OCI-LY7 (cell line): ENCODE data around the gene NMB. TPM values are rescaled to one million over a fixed set of nuclear protein-coding genes. Genes with fewer than 3 reads are reported as not detected.

Source experiments
- BruUV-seq: library from RNA; stranded (reverse); fragments of 400-500 nt; replicated peaks from 2 replicates; lab custom pipeline; 2021; lab: Mats Ljungman, UMichigan
- CTCF ChIA-PET: fragments of 300-600 bp; sonication (Branson Sonifier 250); formaldehyde crosslinking; loops from one replicate; lab custom pipeline; 2022; ENCODE audit warnings: antibody characterized with exemption; ENCODE audit not compliant: unreplicated experiment; lab: Charles Lee
- POLR2A ChIA-PET: fragments of 300-600 bp; sonication (Branson Sonifier 250); formaldehyde crosslinking; loops from one replicate; lab custom pipeline; 2022; ENCODE audit warnings: antibody characterized with exemption; lab: Charles Lee
- DNase-seq: peaks from one replicate; pipeline ENCODE4 v3.0.0-alpha.2; 2015; ENCODE audit warnings: low spot score
- H2AFZ ChIP-seq: fragments of 200-600 bp; sonication (generic), shearing (Covaris generic); 2 replicates; pipeline ENCODE4 v1.6.1; 2014; ENCODE audit warnings: mild to moderate bottlenecking, antibody characterized with exemption, low read length, moderate library complexity
- H3K27ac ChIP-seq: fragments of 200-600 bp; sonication (generic); 2 replicates; pipeline ENCODE4 v1.5.1; 2014; ENCODE audit warnings: mixed run types, low read depth, mild to moderate bottlenecking, moderate library complexity, low read length, inconsistent platforms; ENCODE audit not compliant: poor library complexity, severe bottlenecking
- H3K36me3 ChIP-seq: fragments of 200-600 bp; sonication (generic); 2 replicates; pipeline ENCODE4 v1.6.1; 2014; ENCODE audit warnings: mild to moderate bottlenecking, antibody characterized with exemption, low read length, moderate library complexity, mixed read lengths; ENCODE audit not compliant: insufficient read depth
- H3K4me1 ChIP-seq: fragments of 200-600 bp; sonication (generic); 2 replicates; pipeline ENCODE4 v1.5.1; 2014; ENCODE audit warnings: mild to moderate bottlenecking, low read length; ENCODE audit not compliant: insufficient read depth, poor library complexity, severe bottlenecking
- H3K4me2 ChIP-seq: fragments of 200-600 bp; sonication (generic); 2 replicates; pipeline ENCODE4 v1.6.1; 2014; ENCODE audit warnings: mild to moderate bottlenecking, low read length
- H3K4me3 ChIP-seq: fragments of 200-600 bp; sonication (generic); 2 replicates; pipeline ENCODE4 v1.5.1; 2014; ENCODE audit warnings: mild to moderate bottlenecking, low read depth, low read length; ENCODE audit not compliant: poor library complexity, severe bottlenecking
- H3K79me2 ChIP-seq: fragments of 200-600 bp; sonication (generic); 2 replicates; pipeline ENCODE4 v1.6.1; 2016; ENCODE audit warnings: low read depth, mild to moderate bottlenecking, low read length, moderate library complexity, mixed read lengths; ENCODE audit not compliant: insufficient read depth
- H3K9me2 ChIP-seq: fragments of 200-600 bp; sonication (generic); 2 replicates; pipeline ENCODE4 v1.6.1; 2016; ENCODE audit warnings: mild to moderate bottlenecking, low read length, mixed read lengths; ENCODE audit not compliant: insufficient read depth
- H3K9me3 ChIP-seq: fragments of 200-600 bp; sonication (generic); 2 replicates; pipeline ENCODE4 v1.6.1; 2014; ENCODE audit warnings: mild to moderate bottlenecking, mixed run types, low read length, mixed read lengths
- H4K20me1 ChIP-seq: fragments of 200-600 bp; sonication (generic); 2 replicates; pipeline ENCODE4 v1.6.1; 2014; ENCODE audit warnings: mild to moderate bottlenecking, antibody characterized with exemption, low read length, moderate library complexity, mixed read lengths; ENCODE audit not compliant: insufficient read depth
- EZH2phosphoT487 ChIP-seq: fragments of 200-600 bp; sonication (generic); IDR thresholded peaks from 2 replicates; pipeline ENCODE4 v1.6.1; 2018; ENCODE audit warnings: low read depth, borderline replicate concordance, mild to moderate bottlenecking, mixed run types, antibody characterized with exemption, low read length, moderate library complexity, mixed read lengths
- intact Hi-C: fragments of 100-400 bp; cut with micrococcal nuclease; formaldehyde crosslinking; loops from one replicate; pipeline ENCODE4 v1.10.0; 2022; ENCODE audit not compliant: unreplicated experiment
- total RNA-seq, 2 experiments: library from RNA; depleted of rRNA in 1 of 2; stranded (reverse); fragments of >200 nt in 1 of 2; shearing (Covaris generic) in 1 of 2; gene quantifications; 2 replicates each; pipeline ENCODE4 v1.2.3, GENCODE V29; 2014 to 2022
- TF ChIP-seq, protein P1 (sequence below): fragments of 200-600 bp; sonication (generic); conservative IDR thresholded peaks from 2 replicates; pipeline ENCODE4 v1.5.1; 2014; ENCODE audit warnings: mild to moderate bottlenecking, antibody characterized with exemption, low read length, moderate library complexity, mixed read lengths

NMB gene
- total RNA-seq, 2 experiments from 2014 or later = 8.7 to 10.3 TPM

DNA sequence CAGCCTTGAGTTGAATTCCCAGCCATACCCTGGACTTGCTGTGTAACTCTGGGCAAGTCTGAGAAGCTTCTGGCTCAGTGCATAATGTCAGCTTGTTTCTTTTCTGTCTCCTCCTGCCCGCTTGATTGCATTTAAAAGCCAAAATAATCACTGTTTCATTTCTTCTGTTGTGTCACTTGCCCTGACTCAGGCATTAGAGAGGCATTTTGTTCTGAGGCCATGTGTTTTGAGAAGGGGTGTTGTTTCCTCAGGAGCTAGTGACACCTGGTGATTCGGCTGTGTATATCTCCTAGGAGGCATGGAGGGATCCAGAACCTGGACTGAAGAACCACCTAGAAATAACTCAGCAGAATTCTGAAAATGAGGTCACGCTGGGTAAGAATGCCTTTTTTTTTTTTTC lies 19.9 kb downstream of the NMB start:
- no TSS peak for BruUV-seq
- Histone ChIP-seq H3K36me3 (peaks cover 74% of the 10 kb centered on the region), H3K9me3 (no peaks in the 10 kb centered on the region), H3K4me3 (no peak overlapping the region), H3K27ac (peak overlapping the region; percentile 22), H3K4me2 (no peak overlapping the region), H4K20me1 (peaks cover 14% of the 10 kb centered on the region; the same call in 1 of the 2 replicates), H3K9me2 (no peaks in the 10 kb centered on the region), H3K79me2 (peaks cover 7% of the 10 kb centered on the region; the same call in 1 of the 2 replicates), H2AFZ (no peak overlapping the region), H3K4me1 (peaks cover 33% of the 10 kb centered on the region)
- no peak for TF ChIP-seq EZH2phosphoT487
- TF ChIP-seq, protein P1, sequence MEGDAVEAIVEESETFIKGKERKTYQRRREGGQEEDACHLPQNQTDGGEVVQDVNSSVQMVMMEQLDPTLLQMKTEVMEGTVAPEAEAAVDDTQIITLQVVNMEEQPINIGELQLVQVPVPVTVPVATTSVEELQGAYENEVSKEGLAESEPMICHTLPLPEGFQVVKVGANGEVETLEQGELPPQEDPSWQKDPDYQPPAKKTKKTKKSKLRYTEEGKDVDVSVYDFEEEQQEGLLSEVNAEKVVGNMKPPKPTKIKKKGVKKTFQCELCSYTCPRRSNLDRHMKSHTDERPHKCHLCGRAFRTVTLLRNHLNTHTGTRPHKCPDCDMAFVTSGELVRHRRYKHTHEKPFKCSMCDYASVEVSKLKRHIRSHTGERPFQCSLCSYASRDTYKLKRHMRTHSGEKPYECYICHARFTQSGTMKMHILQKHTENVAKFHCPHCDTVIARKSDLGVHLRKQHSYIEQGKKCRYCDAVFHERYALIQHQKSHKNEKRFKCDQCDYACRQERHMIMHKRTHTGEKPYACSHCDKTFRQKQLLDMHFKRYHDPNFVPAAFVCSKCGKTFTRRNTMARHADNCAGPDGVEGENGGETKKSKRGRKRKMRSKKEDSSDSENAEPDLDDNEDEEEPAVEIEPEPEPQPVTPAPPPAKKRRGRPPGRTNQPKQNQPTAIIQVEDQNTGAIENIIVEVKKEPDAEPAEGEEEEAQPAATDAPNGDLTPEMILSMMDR = peak; percentile 67
- ChIA-PET CTCF (interaction anchor here (0.9 to 1.6 kb wide), 2 partner anchors 39 to 67 kb away, joined by 3 read pairs; no protein-coding TSS in a partner anchor), POLR2A (interaction anchor here (0.6 to 0.9 kb wide), 2 partner anchors 9 to 136 kb away, joined by 3 to 4 read pairs; no protein-coding TSS in a partner anchor)
- DNase-seq = peak; percentile 52
- intact Hi-C loops = no loop called here

DNA sequence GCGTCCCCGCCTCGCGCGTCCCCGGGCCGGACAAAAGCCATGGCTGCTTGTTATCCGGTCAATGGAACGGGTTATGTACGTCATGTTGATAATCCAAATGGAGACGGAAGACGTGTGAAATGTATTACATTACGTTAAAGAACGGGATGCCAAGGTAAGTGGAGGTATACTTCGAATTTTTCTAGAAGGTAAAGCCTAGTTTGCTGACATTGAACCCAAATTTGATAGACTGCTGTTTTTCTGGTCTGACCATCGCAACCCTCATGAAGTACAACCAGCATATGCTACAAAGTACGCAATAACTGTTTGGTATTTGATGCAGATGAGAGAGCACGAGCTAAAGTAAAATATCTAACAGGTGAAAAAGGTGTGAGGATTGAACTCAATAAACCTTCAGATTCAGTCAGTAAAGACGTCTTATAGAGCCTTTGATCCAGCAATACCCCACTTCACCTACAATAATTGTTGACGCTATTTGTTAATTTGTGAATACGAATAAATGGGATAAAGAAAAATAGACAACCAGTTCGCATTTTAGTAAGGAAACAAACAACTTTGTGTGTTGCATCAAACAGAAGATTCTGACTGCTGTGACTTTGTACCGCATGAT lies 23.7 kb downstream of the NMB start:
- POLR2A ChIA-PET = no interaction called here
- Histone ChIP-seq H3K4me1 (peaks cover 40% of the 10 kb centered on the region), H4K20me1 (peaks cover 14% of the 10 kb centered on the region; the same call in 1 of the 2 replicates), H2AFZ (no peak overlapping the region; the same call in 1 of the 2 replicates), H3K4me2 (peak overlapping the region; percentile 95), H3K9me2 (no peaks in the 10 kb centered on the region), H3K79me2 (peaks cover 22% of the 10 kb centered on the region; the same call in 1 of the 2 replicates), H3K9me3 (no peaks in the 10 kb centered on the region), H3K4me3 (peak overlapping the region; percentile 76), H3K27ac (no peak overlapping the region), H3K36me3 (peaks cover 36% of the 10 kb centered on the region; the same call in 1 of the 2 replicates)
- BruUV-seq = no TSS peak
- CTCF ChIA-PET = interaction anchor here (1.0 kb wide), 1 partner anchor 33 kb away, joined by 4 read pairs; no protein-coding TSS in a partner anchor
- DNase-seq = no peak
- intact Hi-C loops = no loop called here
- TF ChIP-seq EZH2phosphoT487 = no peak
- TF ChIP-seq, protein P1 = no peak
